Testis (tissue), 3 donors: Measurements from ENCODE around the gene MRPS5. TPM values are rescaled to one million over a fixed set of nuclear protein-coding genes. Genes with fewer than 3 reads are reported as not detected.

Experiments used
- DNase-seq: peaks from one replicate; pipeline ENCODE4 v3.0.0-alpha.2; 2019
- H3K27ac ChIP-seq, 2 donors: fragments of 200-600 bp; sonication (generic); one replicate each; pipeline ENCODE4 v1.5.1; 2019
- H3K27me3 ChIP-seq: fragments of 200-600 bp; sonication (generic); one replicate; pipeline ENCODE4 v1.5.1; 2019
- H3K36me3 ChIP-seq: fragments of 200-600 bp; sonication (generic); one replicate; pipeline ENCODE4 v1.5.1; 2017; ENCODE audit warnings: low read depth; ENCODE audit errors: missing control alignments
- H3K4me1 ChIP-seq: fragments of 200-600 bp; sonication (generic); one replicate; pipeline ENCODE4 v1.5.1; 2019
- H3K4me3 ChIP-seq, 2 donors: fragments of 200-600 bp; sonication (generic); one replicate each; pipeline ENCODE4 v1.5.1; 2017 to 2019
- H3K9me3 ChIP-seq: fragments of 200-600 bp; sonication (generic); one replicate; pipeline ENCODE4 v1.5.1; 2017
- CTCF ChIP-seq, 3 experiments: fragments of 450-650 bp in 2 of 3; fragments of 200-600 bp in 1 of 3; sonication (generic) in 1 of 3; IDR thresholded peaks; one replicate each; pipeline ENCODE4 v1.5.1; 2016 to 2019; ENCODE audit warnings: antibody characterized with exemption in 3 of 3, mild to moderate bottlenecking in 2 of 3, moderate library complexity in 1 of 3
- POLR2A ChIP-seq: fragments of 450-650 bp; IDR thresholded peaks from one replicate; pipeline ENCODE4 v1.6.1; 2017; ENCODE audit warnings: antibody characterized with exemption, mild to moderate bottlenecking, moderate library complexity
- WGBS, 2 donors: methylation state at CpG; one replicate each; pipeline ENCODE4 v1.1.5; 2018; 5-methylcytosine and 5-hydroxymethylcytosine counted together
- intact Hi-C: fragments of 100-400 bp; cut with DNase I; formaldehyde crosslinking; loops from one replicate; pipeline ENCODE4 v1.15.1; 2023; ENCODE audit warnings: low total_unique reads
- polyA plus RNA-seq: library from polyadenylated mRNA; stranded (reverse); fragments of 350-450 nt; fragmentation: Illumina TruSeq; extraction: RNeasy Lipid Tissue Mini Kit (QIAGEN cat#74804); gene quantifications from one replicate; pipeline ENCODE4 v1.2.3, GENCODE V29; 2014; ENCODE audit warnings: low read depth, low replicate concordance; ENCODE audit not compliant: insufficient read depth
- total RNA-seq, 2 donors: library from RNA; depleted of rRNA; stranded (reverse); fragments of >200 nt; gene quantifications; one replicate each; pipeline ENCODE4 v1.2.3, GENCODE V29; 2016

Gene MRPS5
- total and polyA plus RNA-seq, 3 donors from 2014 or later: 44.4 to 63.1 (median 59.3) TPM

DNA sequence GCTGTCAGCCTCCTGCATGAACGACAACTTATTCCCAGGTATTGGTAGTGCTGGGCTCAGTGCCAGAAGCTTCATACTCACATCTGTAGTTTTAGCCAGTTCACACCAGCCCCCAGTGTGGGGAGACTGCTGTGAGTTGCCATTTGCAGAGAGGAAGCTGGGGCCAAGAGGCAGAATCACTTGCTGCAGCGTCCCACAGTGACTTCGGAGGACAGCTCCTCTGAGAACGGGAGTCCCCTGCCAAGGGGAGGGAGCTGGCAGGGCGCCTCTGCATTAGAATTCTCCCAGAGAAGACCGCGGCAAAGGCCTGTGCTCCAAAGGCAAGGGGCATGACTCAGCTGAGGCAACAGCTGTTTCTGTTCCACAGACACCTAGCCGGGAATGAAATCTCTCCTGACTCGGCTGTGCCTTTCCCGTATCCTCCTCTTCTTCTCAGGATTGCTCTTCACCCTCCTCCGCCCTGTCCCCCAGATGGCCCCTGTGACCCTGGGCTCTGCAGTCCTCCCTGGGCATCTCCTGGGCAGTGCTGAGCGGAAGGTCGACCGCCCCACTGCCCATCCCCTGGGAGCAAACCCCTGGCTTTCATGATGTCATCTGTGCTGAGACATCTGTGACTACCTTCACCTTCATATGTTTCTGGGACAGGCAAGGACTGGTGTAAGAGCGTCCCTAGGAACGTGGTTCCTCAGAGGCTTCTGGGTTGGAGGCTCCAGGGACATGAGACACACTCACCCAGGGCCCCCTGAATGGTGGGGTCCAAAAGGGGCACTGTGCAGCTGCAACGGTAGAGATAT is 78.1 kb downstream of the MRPS5 start:
- no peaks in the 10 kb centered on the region for H3K27me3 ChIP-seq
- H3K4me3 ChIP-seq: no peak overlapping the region
- H3K9me3 ChIP-seq: no peaks in the 10 kb centered on the region
- H3K36me3 ChIP-seq: no peaks in the 10 kb centered on the region
- H3K27ac ChIP-seq: no peak overlapping the region
- WGBS, 2 donors: 45 to 48% methylated on average over 16 to 17 of the region's 17 CpGs
- TF ChIP-seq POLR2A (no peak), CTCF (IDR thresholded peaks at IDR 0.05) (no peak)
- H3K4me1 ChIP-seq: no peaks in the 10 kb centered on the region
- peak; percentile 70 for DNase-seq
- intact Hi-C loops: no loop called here

DNA sequence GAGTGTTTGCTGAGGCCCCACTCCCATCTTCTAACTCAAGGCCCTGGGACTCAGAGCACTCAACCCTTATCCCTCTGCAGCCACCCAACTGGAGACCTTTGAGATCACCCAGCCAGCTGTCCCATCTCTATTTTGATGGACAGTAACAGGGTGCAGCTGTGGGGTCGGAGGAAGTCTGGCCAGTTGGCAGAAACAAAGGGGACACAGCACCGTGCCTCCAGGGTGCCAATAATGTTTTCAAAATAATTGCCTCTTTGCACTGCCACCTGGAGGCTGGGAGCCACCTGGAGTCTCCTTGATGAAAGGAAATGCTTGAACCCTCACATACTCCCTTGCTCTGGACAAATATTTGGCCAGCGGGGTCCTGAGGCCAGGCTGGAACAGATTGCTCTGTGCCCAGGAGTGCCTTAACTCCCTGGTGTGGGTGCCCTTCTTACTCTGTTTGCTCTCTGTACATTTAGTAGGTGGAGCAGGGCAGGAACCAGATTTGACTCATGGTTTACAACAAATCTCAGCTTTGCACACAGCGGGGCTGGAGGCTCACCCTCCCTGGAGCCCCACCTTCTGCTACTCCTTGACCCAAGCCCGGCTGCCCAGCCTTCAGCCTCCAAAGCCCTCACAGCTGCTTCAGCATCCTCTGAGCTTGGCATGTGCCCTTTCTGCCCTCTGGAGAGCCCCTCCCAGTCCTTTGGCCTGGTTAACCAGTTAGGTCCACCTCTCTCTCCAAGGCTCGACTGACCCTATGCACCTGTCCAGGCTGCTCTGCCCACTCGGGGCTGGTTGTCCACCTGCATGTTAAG is 78.9 kb downstream of the MRPS5 start:
- TF ChIP-seq POLR2A (no peak), CTCF (IDR thresholded peaks at IDR 0.05) (no peak)
- no peaks in the 10 kb centered on the region for H3K9me3 ChIP-seq
- intact Hi-C loops: no loop called here
- H3K27ac ChIP-seq: no peak overlapping the region
- no peak for DNase-seq
- no peaks in the 10 kb centered on the region for H3K27me3 ChIP-seq
- H3K4me3 ChIP-seq: no peak overlapping the region
- 68 to 74% methylated on average over 5 to 7 of the region's 7 CpGs for WGBS, 2 donors
- H3K36me3 ChIP-seq: no peaks in the 10 kb centered on the region
- H3K4me1 ChIP-seq: no peaks in the 10 kb centered on the region

- H3K36me3 ChIP-seq: no peaks in the 10 kb centered on the region
- H3K27me3 ChIP-seq: no peaks in the 10 kb centered on the region
- 85 to 86% methylated on average over 10 to 11 of the region's 11 CpGs for WGBS, 2 donors
- TF ChIP-seq CTCF (IDR thresholded peaks at IDR 0.05) (no peak), POLR2A (no peak)
- no peak overlapping the region for H3K4me3 ChIP-seq
- no peaks in the 10 kb centered on the region for H3K9me3 ChIP-seq
- intact Hi-C loops: no loop called here
- H3K4me1 ChIP-seq: no peaks in the 10 kb centered on the region
- H3K27ac ChIP-seq: no peak overlapping the region
- no peak for DNase-seq
Measured at GRCh38 chr2:95041824-95042442, 79.7 kb downstream of the MRPS5 start.

DNA sequence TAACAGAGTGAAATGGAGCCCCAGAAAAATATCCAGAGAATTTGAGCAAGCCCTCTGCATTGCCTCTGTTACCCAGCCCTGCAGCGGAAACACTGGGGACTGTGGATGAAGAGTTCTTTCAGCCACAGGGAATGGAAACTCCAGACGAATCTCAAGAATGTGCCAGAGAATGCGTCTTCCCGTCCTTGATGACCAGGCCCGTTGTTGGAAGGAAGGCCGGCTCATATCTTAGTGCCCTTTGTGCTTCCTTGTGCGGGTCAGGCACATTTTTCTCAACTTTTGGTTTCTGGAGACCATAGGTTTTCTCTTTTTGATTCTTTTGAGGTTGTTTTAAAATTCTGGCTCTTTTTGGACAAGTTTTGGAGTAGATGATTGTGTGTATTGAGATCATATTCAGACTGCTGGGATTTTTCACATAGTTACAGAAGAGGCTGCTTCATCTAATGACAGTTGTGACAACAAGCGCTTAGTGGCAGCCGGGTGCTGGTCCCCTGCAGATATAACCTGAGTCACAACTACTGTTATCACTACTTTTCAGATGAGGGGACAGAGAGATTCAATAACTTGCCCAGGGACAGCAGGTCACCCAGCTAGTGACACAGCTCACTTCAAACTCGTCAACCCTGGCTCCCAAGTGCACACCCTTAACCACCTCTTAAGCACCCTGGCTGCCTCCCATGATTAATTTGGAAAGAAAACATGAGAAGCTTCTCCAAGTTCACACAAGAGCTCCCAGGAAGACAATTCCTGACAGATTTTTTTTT is 80.4 kb downstream of the MRPS5 start:
- intact Hi-C loops: no loop called here
- no peaks in the 10 kb centered on the region for H3K36me3 ChIP-seq
- H3K27ac ChIP-seq: no peak overlapping the region
- no peaks in the 10 kb centered on the region for H3K4me1 ChIP-seq
- no peaks in the 10 kb centered on the region for H3K9me3 ChIP-seq
- H3K4me3 ChIP-seq: no peak overlapping the region
- no peak for DNase-seq
- WGBS, 2 donors: 70 to 77% methylated on average over 10 of the region's 10 CpGs
- TF ChIP-seq CTCF (IDR thresholded peaks at IDR 0.05) (no peak), POLR2A (no peak)
- no peaks in the 10 kb centered on the region for H3K27me3 ChIP-seq
